Tibial nerve (tissue), 3 donors: ENCODE results near the gene KRTAP24-1.

ENCODE experiments used
- EP300 ChIP-seq, 2 donors: sonication (generic); formaldehyde crosslinking; IDR thresholded peaks; one replicate each; pipeline ENCODE4 v1.6.1; 2017; ENCODE audit warnings: antibody characterized with exemption in 2 of 2, mild to moderate bottlenecking in 1 of 2
- POLR2A ChIP-seq, 2 donors: fragments of 450-650 bp; IDR thresholded peaks; one replicate each; pipeline ENCODE4 v1.6.1; 2017; ENCODE audit warnings: antibody characterized with exemption in 2 of 2, mild to moderate bottlenecking in 2 of 2, moderate library complexity in 2 of 2

GRCh38 chr21:30234050-30234449, 48.7 kb downstream of the KRTAP24-1 start:
- TF ChIP-seq POLR2A (IDR thresholded peaks at IDR 0.05) (no peak), EP300 (IDR thresholded peaks at IDR 0.05) (no peak)
